SK-N-SH (cell line): Measurements from ENCODE around the gene CRTC3. TPM values are rescaled to one million over a fixed set of nuclear protein-coding genes. Genes with fewer than 3 reads are reported as not detected.
"Not testable (repeated sequence)": the region's sequence is repeated elsewhere in the genome, so short reads cannot be mapped to it uniquely, and the experiment has no call there.

Source experiments
- CTCF ChIA-PET: fragments of 300-600, 350-600 bp; formaldehyde crosslinking; extraction: SDS; loops from one replicate; lab custom pipeline; 2021; lab: Yijun Ruan, JAX
- POLR2A ChIA-PET: fragments of 350-600 bp; sonication (Branson Sonifier 250); formaldehyde crosslinking; extraction: SDS; loops from one replicate; lab custom pipeline; 2020; ENCODE audit warnings: antibody characterized with exemption, inconsistent platforms; lab: Yijun Ruan, JAX
- DNase-seq: peaks from one replicate; pipeline ENCODE4 v3.0.0; 2012
- H2AFZ ChIP-seq: fragments of 200-600 bp; sonication (generic); 2 replicates; pipeline ENCODE4 v1.8.1; 2016; ENCODE audit warnings: antibody characterized with exemption, mild to moderate bottlenecking, low read depth
- H3F3A ChIP-seq: fragments of 200-600 bp; sonication (generic); replicated peaks from 2 replicates; pipeline ENCODE3; 2016; ENCODE audit warnings: antibody characterized with exemption, mild to moderate bottlenecking; ENCODE audit not compliant: insufficient read depth
- H3K27ac ChIP-seq, 2 experiments: fragments of 200-500 bp in 1 of 2; fragments of 200-600 bp in 1 of 2; sonication (Bioruptor generic) in 1 of 2; sonication (generic), shearing (Covaris generic) in 1 of 2; 2 replicates each; pipeline versions ENCODE4 v1.5.1 to v1.6.1; 2014 to 2016; ENCODE audit warnings: low read depth in 2 of 2, inconsistent platforms in 1 of 2, low read length in 1 of 2, mild to moderate bottlenecking in 1 of 2, mixed read lengths in 1 of 2
- H3K27me3 ChIP-seq: fragments of 200-600 bp; sonication (generic), shearing (Covaris generic); 2 replicates; pipeline ENCODE4 v1.6.1; 2016; ENCODE audit warnings: mixed run types; ENCODE audit not compliant: insufficient read depth
- H3K36me3 ChIP-seq, 2 experiments: fragments of 200-500 bp in 1 of 2; fragments of 200-600 bp in 1 of 2; sonication (Bioruptor generic) in 1 of 2; sonication (generic) in 1 of 2; replicated peaks in 1 of 2; 2 replicates each; pipeline versions ENCODE3 to v1.5.1; 2014 to 2016; ENCODE audit warnings: low read length in 1 of 2, mild to moderate bottlenecking in 1 of 2; ENCODE audit not compliant: insufficient read depth in 2 of 2, control insufficient read depth in 1 of 2
- H3K4me1 ChIP-seq, 2 experiments: fragments of 200-500 bp in 1 of 2; fragments of 200-600 bp in 1 of 2; sonication (Bioruptor generic) in 1 of 2; sonication (generic), shearing (Covaris generic) in 1 of 2; 2 replicates each; pipeline versions ENCODE4 v1.5.1 to v1.6.1; 2014 to 2016; ENCODE audit warnings: low read depth in 1 of 2, low read length in 1 of 2, mixed run types in 1 of 2; ENCODE audit not compliant: insufficient read depth in 2 of 2, control insufficient read depth in 1 of 2
- H3K4me2 ChIP-seq: fragments of 200-600 bp; sonication (generic), shearing (Covaris generic); 2 replicates; pipeline ENCODE4 v1.6.1; 2017; ENCODE audit warnings: mixed run types
- H3K4me3 ChIP-seq, 2 experiments: fragments of 200-500 bp in 1 of 2; fragments of 200-600 bp in 1 of 2; sonication (Bioruptor generic) in 1 of 2; sonication (generic), shearing (Covaris generic) in 1 of 2; 2 replicates each; pipeline versions ENCODE4 v1.5.1 to v1.8.1; 2014 to 2016; ENCODE audit warnings: low read depth in 2 of 2, inconsistent platforms in 1 of 2, low read length in 1 of 2, mild to moderate bottlenecking in 1 of 2, mixed read lengths in 1 of 2, moderate library complexity in 1 of 2
- H3K79me2 ChIP-seq: fragments of 200-600 bp; sonication (generic); 2 replicates; pipeline ENCODE4 v1.8.1; 2017; ENCODE audit warnings: mild to moderate bottlenecking; ENCODE audit not compliant: insufficient read depth
- H3K9ac ChIP-seq: fragments of 200-600 bp; sonication (generic); 2 replicates; pipeline ENCODE4 v1.6.1; 2017; ENCODE audit warnings: mixed run types
- H3K9me2 ChIP-seq: fragments of 200-600 bp; sonication (generic); 2 replicates; pipeline ENCODE4 v1.6.1; 2017; ENCODE audit warnings: mixed run types
- H3K9me3 ChIP-seq: fragments of 200-600 bp; sonication (generic); 2 replicates; pipeline ENCODE4 v1.6.1; 2017; ENCODE audit warnings: mixed run types, mild to moderate bottlenecking, moderate library complexity
- H4K20me1 ChIP-seq: fragments of 200-600 bp; sonication (generic); 2 replicates; pipeline ENCODE4 v1.6.1; 2017; ENCODE audit warnings: mild to moderate bottlenecking, mixed run types; ENCODE audit not compliant: insufficient read depth
- ELF1 ChIP-seq: IDR thresholded peaks from 2 replicates; pipeline ENCODE4 v1.4.0; 2012
- EZH2phosphoT487 ChIP-seq: fragments of 200-600 bp; sonication (generic); IDR thresholded peaks from 2 replicates; pipeline ENCODE4 v1.6.1; 2017; ENCODE audit warnings: low read depth, mixed run types, mild to moderate bottlenecking, antibody characterized with exemption, moderate library complexity, borderline replicate concordance
- FOSL2 ChIP-seq: IDR thresholded peaks from 2 replicates; pipeline ENCODE4 v1.4.0; 2012; ENCODE audit warnings: low read depth, mild to moderate bottlenecking, moderate library complexity, borderline replicate concordance
- FOXM1 ChIP-seq: IDR thresholded peaks from 2 replicates; pipeline ENCODE4 v1.4.0; 2012; ENCODE audit warnings: low read depth, mild to moderate bottlenecking
- GATA2 ChIP-seq: sonication (generic); formaldehyde crosslinking; IDR thresholded peaks from 2 replicates; pipeline ENCODE4 v1.5.0; 2020; ENCODE audit warnings: mild to moderate bottlenecking, missing genetic modification reagents
- MXI1 ChIP-seq: IDR thresholded peaks from 2 replicates; pipeline ENCODE4 v1.6.1; 2012; ENCODE audit warnings: mild to moderate bottlenecking, low read depth, low read length, improper control_type of control experiment
- NRF1 ChIP-seq: IDR thresholded peaks from 2 replicates; pipeline ENCODE4 v1.6.1; 2012; ENCODE audit warnings: low read depth, mild to moderate bottlenecking, low read length
- POLR2AphosphoS5 ChIP-seq: IDR thresholded peaks from 2 replicates; pipeline ENCODE4 v1.6.1; 2012; ENCODE audit warnings: low read depth, low read length
- RXRA ChIP-seq: IDR thresholded peaks from 2 replicates; pipeline ENCODE4 v1.4.0; 2012; ENCODE audit warnings: low read depth, mild to moderate bottlenecking, borderline replicate concordance
- SIN3A ChIP-seq: IDR thresholded peaks from 2 replicates; pipeline ENCODE4 v1.6.1; 2012; ENCODE audit warnings: low read depth, mild to moderate bottlenecking, low read length, moderate library complexity, borderline replicate concordance
- SMC3 ChIP-seq: IDR thresholded peaks from 2 replicates; pipeline ENCODE4 v1.6.1; 2012; ENCODE audit warnings: low read depth, low read length, improper control_type of control experiment
- TAF1 ChIP-seq: IDR thresholded peaks from 2 replicates; pipeline ENCODE4 v1.6.1; 2012; ENCODE audit warnings: low read depth, mild to moderate bottlenecking, low read length, moderate library complexity, borderline replicate concordance
- TCF12 ChIP-seq: IDR thresholded peaks from 2 replicates; pipeline ENCODE4 v1.4.0; 2012
- TEAD4 ChIP-seq: IDR thresholded peaks from 2 replicates; pipeline ENCODE4 v1.4.0; 2012; ENCODE audit warnings: mild to moderate bottlenecking, borderline replicate concordance; ENCODE audit not compliant: insufficient read depth
- YY1 ChIP-seq: IDR thresholded peaks from 2 replicates; pipeline ENCODE4 v1.4.0; 2012; ENCODE audit warnings: low read depth, mild to moderate bottlenecking
- WGBS: methylation state at CpG from one replicate; pipeline ENCODE4 v1.1.6; 2017; ENCODE audit warnings: low lambda C conversion rate; 5-methylcytosine and 5-hydroxymethylcytosine counted together
- polyA plus RNA-seq, 3 experiments: library from polyadenylated mRNA; depleted of rRNA; stranded (reverse); fragments of >200 nt; gene quantifications; 2 replicates each; pipeline ENCODE4 v1.2.3, GENCODE V29; 2012
- TF ChIP-seq, protein P1 (sequence below): IDR thresholded peaks from 2 replicates; pipeline ENCODE4 v1.6.1; 2012; ENCODE audit warnings: mild to moderate bottlenecking, low read depth, low read length, moderate library complexity
- TF ChIP-seq, protein P2 (sequence below): IDR thresholded peaks from 2 replicates; pipeline ENCODE4 v1.4.0; 2012; ENCODE audit warnings: low read depth, borderline replicate concordance
- TF ChIP-seq, protein P3 (sequence below): IDR thresholded peaks from 2 replicates; pipeline ENCODE4 v1.4.0; 2012; ENCODE audit warnings: low read depth

Gene CRTC3
- polyA plus RNA-seq, 1 of the 3 experiments (the other 2 are of a cell fraction): 16.7 TPM

DNA sequence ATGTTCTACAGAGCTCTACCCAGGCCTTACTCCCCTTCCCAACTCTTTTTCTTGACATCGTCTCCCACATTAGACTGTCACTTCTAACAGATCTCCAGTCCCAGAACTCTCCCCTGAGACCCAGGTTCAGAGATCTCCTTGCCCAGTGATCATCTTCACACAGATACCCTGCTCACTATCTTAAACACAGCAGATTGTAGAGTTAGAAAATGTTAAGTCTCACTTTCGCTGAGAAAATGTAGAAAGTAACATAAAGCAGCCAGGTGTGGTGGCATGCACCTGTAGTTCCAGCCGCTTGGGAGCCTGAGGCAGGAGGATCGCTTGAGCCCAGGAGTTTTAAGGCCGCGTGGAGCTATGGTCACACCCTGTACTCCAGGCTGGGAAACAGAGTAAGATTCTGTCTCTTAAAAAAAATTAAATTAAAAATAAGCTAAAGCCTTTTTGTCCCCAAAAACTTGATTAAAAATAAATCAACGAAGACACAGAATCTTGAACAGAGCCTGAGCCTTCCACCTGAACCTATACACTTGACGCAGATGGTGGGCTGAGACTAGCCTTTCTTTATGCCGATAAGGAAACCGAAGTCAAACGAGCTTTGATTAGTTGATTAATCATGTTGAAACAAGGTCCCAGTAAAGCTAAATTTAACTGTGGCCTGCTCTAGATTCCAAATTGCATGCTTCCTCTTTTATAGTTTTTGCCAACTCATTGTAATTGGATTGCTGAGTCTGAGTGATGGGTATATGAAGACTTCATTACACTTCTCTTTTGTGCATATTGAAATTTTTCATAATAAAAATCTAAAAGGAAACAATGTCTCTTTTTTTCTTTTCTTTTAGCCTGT lies 156.1 kb downstream of the CRTC3 start (continued):
- TF ChIP-seq TAF1: no peak
- TF ChIP-seq GATA2: no peak

DNA sequence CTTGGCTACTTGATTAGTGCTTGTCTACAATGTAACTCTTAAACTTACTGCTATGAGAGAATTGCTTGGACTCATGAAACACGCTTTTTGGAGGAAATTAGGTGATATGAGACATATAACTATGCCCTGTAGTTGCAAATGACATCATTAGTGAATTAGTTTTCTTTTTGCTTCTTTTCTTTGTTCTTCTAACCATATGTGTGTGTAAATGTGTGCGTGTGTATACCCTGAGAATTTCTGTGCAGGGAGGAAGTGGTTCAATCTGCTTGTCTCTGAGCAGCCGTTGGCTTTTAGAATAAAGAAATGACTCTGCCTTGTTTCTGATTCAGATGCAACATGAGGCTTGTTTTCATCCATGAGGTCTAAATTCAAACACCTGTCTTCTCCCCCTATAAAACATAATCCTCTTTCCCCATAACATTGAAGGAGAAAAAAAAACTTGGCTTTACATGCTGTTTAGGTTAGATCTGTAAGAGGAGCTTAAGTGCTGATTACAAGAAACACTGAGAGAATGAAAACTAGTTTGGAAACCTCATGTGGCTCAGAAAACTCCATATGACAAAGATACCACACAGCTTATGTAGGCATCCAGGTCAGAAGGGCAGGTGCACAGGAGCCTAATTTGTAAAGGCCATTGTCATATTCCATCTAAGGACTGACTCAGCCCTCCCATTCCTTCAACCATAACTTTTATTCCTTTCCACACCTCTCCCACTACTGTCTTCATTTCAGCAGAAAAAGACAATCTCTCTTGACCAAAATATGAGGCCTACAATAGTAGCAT lies 156.9 kb downstream of the CRTC3 start:
- Histone ChIP-seq H4K20me1 (no peaks in the 10 kb centered on the region), H3K9ac (no peak overlapping the region), H2AFZ (no peak overlapping the region), H3K9me2 (no peaks in the 10 kb centered on the region), H3K9me3 (no peaks in the 10 kb centered on the region), H3K27ac (no peak overlapping the region), H3K4me3 (no peak overlapping the region), H3K36me3 (no peaks in the 10 kb centered on the region), H3K27me3 (no peaks in the 10 kb centered on the region), H3K4me1 (0 out of 4 replicates have a peak, but pooled peaks cover 0 to under 1% of the 10 kb centered on the region in 2 experiments), H3K79me2 (no peaks in the 10 kb centered on the region), H3K4me2 (no peak overlapping the region), H3F3A (peaks cover 4% of the 10 kb centered on the region)
- CTCF ChIA-PET: interaction anchor here (2.8 kb wide), 1 partner anchor 39 kb away, joined by 10 read pairs; no protein-coding TSS in a partner anchor
- POLR2A ChIA-PET: no interaction called here
- DNase-seq: no peak
- 89% methylated on average over 3 of the region's 3 CpGs for WGBS
- TF ChIP-seq ELF1 (no peak), TCF12 (no peak), YY1 (no peak), MXI1 (no peak), EZH2phosphoT487 (no peak), TAF1 (no peak), FOXM1 (no peak), SIN3A (no peak), SMC3 (no peak), FOSL2 (no peak), NRF1 (no peak), RXRA (no peak), POLR2AphosphoS5 (no peak), TEAD4 (no peak)
- TF ChIP-seq, protein P1, sequence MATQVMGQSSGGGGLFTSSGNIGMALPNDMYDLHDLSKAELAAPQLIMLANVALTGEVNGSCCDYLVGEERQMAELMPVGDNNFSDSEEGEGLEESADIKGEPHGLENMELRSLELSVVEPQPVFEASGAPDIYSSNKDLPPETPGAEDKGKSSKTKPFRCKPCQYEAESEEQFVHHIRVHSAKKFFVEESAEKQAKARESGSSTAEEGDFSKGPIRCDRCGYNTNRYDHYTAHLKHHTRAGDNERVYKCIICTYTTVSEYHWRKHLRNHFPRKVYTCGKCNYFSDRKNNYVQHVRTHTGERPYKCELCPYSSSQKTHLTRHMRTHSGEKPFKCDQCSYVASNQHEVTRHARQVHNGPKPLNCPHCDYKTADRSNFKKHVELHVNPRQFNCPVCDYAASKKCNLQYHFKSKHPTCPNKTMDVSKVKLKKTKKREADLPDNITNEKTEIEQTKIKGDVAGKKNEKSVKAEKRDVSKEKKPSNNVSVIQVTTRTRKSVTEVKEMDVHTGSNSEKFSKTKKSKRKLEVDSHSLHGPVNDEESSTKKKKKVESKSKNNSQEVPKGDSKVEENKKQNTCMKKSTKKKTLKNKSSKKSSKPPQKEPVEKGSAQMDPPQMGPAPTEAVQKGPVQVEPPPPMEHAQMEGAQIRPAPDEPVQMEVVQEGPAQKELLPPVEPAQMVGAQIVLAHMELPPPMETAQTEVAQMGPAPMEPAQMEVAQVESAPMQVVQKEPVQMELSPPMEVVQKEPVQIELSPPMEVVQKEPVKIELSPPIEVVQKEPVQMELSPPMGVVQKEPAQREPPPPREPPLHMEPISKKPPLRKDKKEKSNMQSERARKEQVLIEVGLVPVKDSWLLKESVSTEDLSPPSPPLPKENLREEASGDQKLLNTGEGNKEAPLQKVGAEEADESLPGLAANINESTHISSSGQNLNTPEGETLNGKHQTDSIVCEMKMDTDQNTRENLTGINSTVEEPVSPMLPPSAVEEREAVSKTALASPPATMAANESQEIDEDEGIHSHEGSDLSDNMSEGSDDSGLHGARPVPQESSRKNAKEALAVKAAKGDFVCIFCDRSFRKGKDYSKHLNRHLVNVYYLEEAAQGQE: no peak
- TF ChIP-seq, protein P2, sequence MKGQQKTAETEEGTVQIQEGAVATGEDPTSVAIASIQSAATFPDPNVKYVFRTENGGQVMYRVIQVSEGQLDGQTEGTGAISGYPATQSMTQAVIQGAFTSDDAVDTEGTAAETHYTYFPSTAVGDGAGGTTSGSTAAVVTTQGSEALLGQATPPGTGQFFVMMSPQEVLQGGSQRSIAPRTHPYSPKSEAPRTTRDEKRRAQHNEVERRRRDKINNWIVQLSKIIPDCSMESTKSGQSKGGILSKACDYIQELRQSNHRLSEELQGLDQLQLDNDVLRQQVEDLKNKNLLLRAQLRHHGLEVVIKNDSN: no peak
- TF ChIP-seq, protein P3, sequence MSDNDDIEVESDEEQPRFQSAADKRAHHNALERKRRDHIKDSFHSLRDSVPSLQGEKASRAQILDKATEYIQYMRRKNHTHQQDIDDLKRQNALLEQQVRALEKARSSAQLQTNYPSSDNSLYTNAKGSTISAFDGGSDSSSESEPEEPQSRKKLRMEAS: no peak

DNA sequence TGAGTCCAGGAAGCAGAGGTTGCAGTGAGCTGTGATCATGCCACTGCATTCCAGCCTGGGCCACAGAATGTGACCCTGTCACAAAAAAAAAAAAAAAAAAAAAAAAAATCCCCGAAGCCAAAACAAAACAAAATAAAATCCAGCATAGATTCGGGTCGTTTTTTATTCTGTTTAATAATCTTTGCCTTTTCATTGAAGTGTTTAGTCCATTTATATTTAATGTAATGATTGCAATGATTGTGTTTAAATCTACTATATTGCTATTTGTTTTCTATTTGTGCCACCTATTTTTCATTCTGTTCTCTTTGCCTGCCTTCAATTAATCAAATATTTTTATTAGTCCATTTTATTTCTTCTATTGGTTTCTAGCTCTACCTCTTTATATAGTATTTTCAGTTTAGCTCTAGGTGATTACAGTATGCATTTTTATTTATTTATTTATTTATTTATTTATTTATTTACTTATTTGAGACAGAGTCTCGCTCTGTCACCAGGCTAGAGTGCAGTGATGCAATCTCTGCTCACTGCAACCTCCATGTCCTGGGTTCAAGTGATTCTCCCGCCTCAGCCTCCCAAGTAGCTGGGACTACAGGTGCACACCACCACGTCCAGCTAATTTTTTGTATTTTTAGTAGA lies 159.7 kb downstream of the CRTC3 start:
- H4K20me1 ChIP-seq, H3K27ac ChIP-seq, H2AFZ ChIP-seq, DNase-seq, H3K27me3 ChIP-seq, H3K79me2 ChIP-seq, H3K4me1 ChIP-seq, H3K36me3 ChIP-seq, POLR2A ChIA-PET, H3K4me2 ChIP-seq, H3K9ac ChIP-seq, H3K4me3 ChIP-seq, H3K9me3 ChIP-seq, H3F3A ChIP-seq, CTCF ChIA-PET, H3K9me2 ChIP-seq: not testable (repeated sequence)
- 84% methylated on average over 6 of the region's 6 CpGs for WGBS
